GM19372 (cell line): ENCODE data around the gene LTBP1.
A peak's percentile ranks its signal among the peaks of the same experiment; 100 is the strongest.
"Not testable (repeated sequence)": the region's sequence is repeated elsewhere in the genome, so short reads cannot be mapped to it uniquely, and the experiment has no call there.

Experiments used
- ATAC-seq: cut with Tn5 transposase; IDR thresholded peaks from one replicate; pipeline ENCODE4 v1.9.1; 2021; ENCODE audit warnings: mild to moderate bottlenecking, low read depth, moderate library complexity; ENCODE audit not compliant: unreplicated experiment

The LTBP1 gene

GRCh38 chr2:33433279-33434235 is 486.8 kb downstream of the LTBP1 start:
- no peak for ATAC-seq

DNA sequence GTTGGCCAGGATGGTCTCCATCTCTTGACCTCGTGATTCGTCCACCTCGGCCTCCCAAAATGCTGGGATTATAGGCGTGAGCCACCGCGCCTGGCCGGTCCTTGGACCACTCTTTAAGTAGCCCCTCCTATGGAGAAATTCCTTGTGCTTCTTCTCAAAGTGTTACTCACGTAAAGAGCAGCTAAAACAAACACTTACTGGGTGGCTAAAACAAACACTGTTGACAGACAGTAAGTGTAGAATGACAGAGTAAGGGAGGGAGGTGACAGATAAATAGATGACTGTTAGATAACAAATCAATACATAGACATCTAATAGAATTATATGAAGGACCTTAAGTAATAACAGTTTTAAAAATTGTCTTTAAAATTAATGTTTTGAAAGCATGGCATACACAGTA is 488.8 kb downstream of the LTBP1 start:
- ATAC-seq: no peak

DNA sequence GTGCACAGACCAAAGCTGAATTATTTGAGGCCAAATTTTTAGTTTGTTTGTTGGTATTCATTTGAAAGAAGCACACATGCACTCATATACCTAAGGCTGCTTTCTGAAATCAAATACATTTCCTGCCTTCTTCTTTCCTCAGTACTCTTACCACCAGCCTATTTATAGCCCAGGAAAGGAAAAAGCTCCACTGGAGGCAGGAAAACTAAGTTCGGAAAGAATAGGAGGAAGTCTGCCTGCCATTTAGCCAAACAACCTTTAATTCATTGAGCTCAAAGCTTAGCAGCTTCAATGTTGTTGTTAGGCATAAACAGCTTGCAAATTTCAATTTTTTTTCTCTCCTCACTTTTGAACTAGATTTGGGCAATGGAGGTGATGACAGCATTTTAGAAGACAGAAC is 489.3 kb downstream of the LTBP1 start:
- ATAC-seq: no peak

- ATAC-seq: no peak
Observed at GRCh38 chr2:33437297-33437696, 490.5 kb downstream of the LTBP1 start.

- ATAC-seq: no peak
Observed at GRCh38 chr2:33437815-33438214, 491.1 kb downstream of the LTBP1 start.

DNA sequence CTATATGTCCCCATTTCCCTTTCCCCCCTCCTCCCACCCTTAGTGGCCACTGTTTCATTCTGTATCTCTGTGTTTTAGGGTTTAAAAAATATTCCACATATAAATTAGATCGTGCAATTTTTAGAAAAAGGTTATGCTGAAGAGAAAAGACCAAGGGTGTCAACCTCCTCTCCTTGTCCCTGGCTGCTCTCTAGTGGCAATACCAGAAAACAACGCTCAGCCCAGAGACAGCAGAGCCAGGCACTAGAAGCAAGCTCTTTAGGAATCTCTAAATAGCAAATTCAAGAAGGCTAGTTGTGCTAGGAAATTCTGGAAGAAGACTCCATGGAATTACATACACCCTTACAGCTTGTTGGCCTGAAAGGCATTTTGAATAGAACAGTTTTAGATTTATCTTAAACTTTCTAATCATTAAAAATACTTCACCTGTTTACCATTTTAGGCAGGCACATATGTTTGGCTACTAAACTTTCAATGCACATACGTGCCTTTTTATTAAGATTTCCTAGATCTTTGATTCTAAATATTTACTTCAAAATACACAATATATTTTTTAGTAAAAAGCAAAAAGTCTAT is 494.6 kb downstream of the LTBP1 start:
- peak; percentile 80 for ATAC-seq

DNA sequence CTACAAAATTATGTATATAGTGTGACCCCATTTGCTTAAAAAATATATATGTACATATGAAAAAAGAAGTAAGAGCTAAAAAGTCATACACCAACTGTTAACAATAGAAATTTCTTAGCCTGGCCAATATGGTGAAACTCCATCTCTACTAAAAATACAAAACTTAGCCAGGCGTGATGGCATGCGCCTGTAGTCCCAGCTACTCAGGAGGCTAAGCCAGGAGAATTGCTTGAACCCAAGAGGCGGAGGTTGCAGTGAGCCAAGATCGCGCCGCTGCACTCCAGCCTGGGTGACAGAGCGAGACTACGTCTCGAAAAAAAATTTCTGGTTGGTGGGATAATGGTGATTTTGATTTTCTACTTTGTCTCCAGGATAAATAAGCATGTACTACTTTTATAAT is 495.3 kb downstream of the LTBP1 start:
- ATAC-seq: not testable (repeated sequence)

DNA sequence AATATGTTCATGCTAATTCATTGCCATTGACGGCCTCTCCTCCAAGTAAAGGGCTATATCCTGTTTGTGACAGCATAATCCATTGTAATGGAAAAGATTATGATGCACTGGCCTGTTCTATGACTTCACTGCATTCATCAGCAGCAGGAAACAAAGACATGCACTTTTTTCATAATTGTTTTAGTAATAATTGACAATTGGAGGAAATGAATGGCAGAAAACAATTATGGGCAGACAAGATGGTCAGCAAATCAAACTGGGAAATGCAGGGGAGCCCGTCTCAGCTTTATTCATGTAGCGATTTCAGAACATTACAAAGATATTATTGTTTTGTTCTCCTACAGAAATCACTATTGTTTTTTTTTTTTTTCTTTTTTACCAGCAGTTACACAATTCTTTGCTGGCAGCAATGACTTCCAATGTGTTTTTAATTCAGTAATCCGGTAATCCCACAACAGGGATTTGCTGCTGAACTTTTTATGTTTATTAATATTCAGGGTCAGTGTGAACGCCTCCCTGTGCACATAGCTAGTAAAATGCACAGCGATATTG is 495.9 kb downstream of the LTBP1 start:
- ATAC-seq: no peak

DNA sequence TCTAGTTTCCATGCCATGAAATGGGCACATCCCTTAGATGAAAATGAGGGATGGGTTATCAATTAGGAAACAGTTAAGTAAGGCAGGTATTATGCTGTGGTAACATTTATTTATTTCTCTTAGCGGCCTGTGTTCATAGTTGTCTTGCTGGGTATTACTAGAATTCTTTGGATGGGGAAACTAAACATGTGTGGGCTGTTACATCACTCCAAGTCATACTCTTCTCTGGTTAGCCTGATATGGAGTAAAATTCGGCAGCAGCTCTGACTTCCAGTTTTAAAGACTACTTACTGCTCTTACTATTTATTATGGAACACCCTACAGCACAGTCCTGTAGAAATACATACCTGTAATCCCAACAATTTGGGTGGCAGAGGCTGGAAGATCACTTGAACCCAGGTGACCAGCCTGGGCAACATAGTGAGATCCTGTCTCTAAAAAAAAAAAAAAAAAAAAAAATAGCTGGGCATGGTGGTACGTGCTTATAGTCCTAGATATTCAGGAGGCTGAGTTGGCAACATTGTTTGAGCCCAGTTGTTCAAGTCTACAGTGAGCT is 496.6 kb downstream of the LTBP1 start:
- no peak for ATAC-seq

GRCh38 chr2:33444967-33445366 is 498.2 kb downstream of the LTBP1 start:
- ATAC-seq: no peak

- no peak for ATAC-seq
Observed at GRCh38 chr2:33448220-33448899, 501.6 kb downstream of the LTBP1 start.
